ENCODE data around the gene EXOC3.

Gene EXOC3

GRCh38 chr5:455806-456205 lies 12.8 kb downstream of the EXOC3 start:
- Histone ChIP-seq H3K27me3 (ENCODE audit: low read depth, low read length) (no peaks in the 10 kb centered on the region), H3K9me3 (ENCODE audit: control insufficient read depth in 1 of 2, low read length in 2 of 2) (peaks cover 8% of the 10 kb centered on the region in 2 donors), H3K36me3 (ENCODE audit: control insufficient read depth in 1 of 2, insufficient read depth in 2 of 2, low read length in 2 of 2) (peaks cover 68 to 92% of the 10 kb centered on the region in 2 donors)

GRCh38 chr5:456351-457194 lies 13.6 kb downstream of the EXOC3 start:
- Histone ChIP-seq H3K36me3 (ENCODE audit: control insufficient read depth in 1 of 2, insufficient read depth in 2 of 2, low read length in 2 of 2) (peaks cover 61 to 86% of the 10 kb centered on the region in 2 donors), H3K27ac (ENCODE audit: low read length) (no peak overlapping the region), H3K4me3 (ENCODE audit: low read depth in 1 of 2, low read length in 2 of 2) (no peak overlapping the region), H3K27me3 (ENCODE audit: low read depth, low read length) (no peaks in the 10 kb centered on the region), H3K9me3 (ENCODE audit: control insufficient read depth in 1 of 2, low read length in 2 of 2) (peaks cover 5 to 6% of the 10 kb centered on the region in 2 donors), H3K4me1 (ENCODE audit: control insufficient read depth in 1 of 2, insufficient read depth in 2 of 2, low read length in 2 of 2) (no peaks in the 10 kb centered on the region)

More at GRCh38 chr5:455806-456205, 12.8 kb downstream of the EXOC3 start:
- Histone ChIP-seq H3K4me3 (ENCODE audit: low read depth in 1 of 2, low read length in 2 of 2) (no peak overlapping the region), H3K27ac (ENCODE audit: low read length) (no peak overlapping the region), H3K4me1 (ENCODE audit: control insufficient read depth in 1 of 2, insufficient read depth in 2 of 2, low read length in 2 of 2) (no peaks in the 10 kb centered on the region)

GRCh38 chr5:457195-457961 lies 14.4 kb downstream of the EXOC3 start:
- peaks cover 0 to 4% of the 10 kb centered on the region in 2 donors for H3K9me3 ChIP-seq (ENCODE audit: control insufficient read depth in 1 of 2, low read length in 2 of 2)
- no peaks in the 10 kb centered on the region for H3K27me3 ChIP-seq (ENCODE audit: low read depth, low read length)
- no peak overlapping the region for H3K4me3 ChIP-seq (ENCODE audit: low read depth in 1 of 2, low read length in 2 of 2)
- no peaks in the 10 kb centered on the region for H3K4me1 ChIP-seq (ENCODE audit: control insufficient read depth in 1 of 2, insufficient read depth in 2 of 2, low read length in 2 of 2)
- no peak overlapping the region for H3K27ac ChIP-seq (ENCODE audit: low read length)
- peaks cover 59 to 86% of the 10 kb centered on the region in 2 donors for H3K36me3 ChIP-seq (ENCODE audit: control insufficient read depth in 1 of 2, insufficient read depth in 2 of 2, low read length in 2 of 2)

GRCh38 chr5:458547-459353 lies 15.8 kb downstream of the EXOC3 start:
- Histone ChIP-seq H3K4me3 (ENCODE audit: low read depth in 1 of 2, low read length in 2 of 2) (no peak overlapping the region), H3K4me1 (ENCODE audit: control insufficient read depth in 1 of 2, insufficient read depth in 2 of 2, low read length in 2 of 2) (no peaks in the 10 kb centered on the region), H3K9me3 (ENCODE audit: control insufficient read depth in 1 of 2, low read length in 2 of 2) (no peaks in the 10 kb centered on the region), H3K36me3 (ENCODE audit: control insufficient read depth in 1 of 2, insufficient read depth in 2 of 2, low read length in 2 of 2) (peaks cover 57 to 80% of the 10 kb centered on the region in 2 donors), H3K27ac (ENCODE audit: low read length) (no peak overlapping the region), H3K27me3 (ENCODE audit: low read depth, low read length) (no peaks in the 10 kb centered on the region)

- Histone ChIP-seq H3K4me3 (ENCODE audit: low read depth in 1 of 2, low read length in 2 of 2) (no peak overlapping the region), H3K36me3 (ENCODE audit: control insufficient read depth in 1 of 2, insufficient read depth in 2 of 2, low read length in 2 of 2) (peaks cover 54 to 80% of the 10 kb centered on the region in 2 donors), H3K4me1 (ENCODE audit: control insufficient read depth in 1 of 2, insufficient read depth in 2 of 2, low read length in 2 of 2) (no peaks in the 10 kb centered on the region), H3K27ac (ENCODE audit: low read length) (no peak overlapping the region), H3K9me3 (ENCODE audit: control insufficient read depth in 1 of 2, low read length in 2 of 2) (no peaks in the 10 kb centered on the region), H3K27me3 (ENCODE audit: low read depth, low read length) (no peaks in the 10 kb centered on the region)
Observed at GRCh38 chr5:459562-460272, 16.7 kb downstream of the EXOC3 start.

GRCh38 chr5:460273-460625 lies 17.3 kb downstream of the EXOC3 start:
- no peak overlapping the region for H3K4me3 ChIP-seq (ENCODE audit: low read depth in 1 of 2, low read length in 2 of 2)
- H3K27me3 ChIP-seq (ENCODE audit: low read depth, low read length): no peaks in the 10 kb centered on the region
- H3K27ac ChIP-seq (ENCODE audit: low read length): no peak overlapping the region
- no peaks in the 10 kb centered on the region for H3K9me3 ChIP-seq (ENCODE audit: control insufficient read depth in 1 of 2, low read length in 2 of 2)
- H3K4me1 ChIP-seq (ENCODE audit: control insufficient read depth in 1 of 2, insufficient read depth in 2 of 2, low read length in 2 of 2): no peaks in the 10 kb centered on the region
- peaks cover 54 to 80% of the 10 kb centered on the region in 2 donors for H3K36me3 ChIP-seq (ENCODE audit: control insufficient read depth in 1 of 2, insufficient read depth in 2 of 2, low read length in 2 of 2)

GRCh38 chr5:462051-462481 lies 19.1 kb downstream of the EXOC3 start:
- H3K36me3 ChIP-seq (ENCODE audit: control insufficient read depth in 1 of 2, insufficient read depth in 2 of 2, low read length in 2 of 2): peaks cover 51 to 86% of the 10 kb centered on the region in 2 donors
- H3K9me3 ChIP-seq (ENCODE audit: control insufficient read depth in 1 of 2, low read length in 2 of 2): no peaks in the 10 kb centered on the region
- H3K27me3 ChIP-seq (ENCODE audit: low read depth, low read length): no peaks in the 10 kb centered on the region
- H3K4me3 ChIP-seq (ENCODE audit: low read depth in 1 of 2, low read length in 2 of 2): no peak overlapping the region
- H3K27ac ChIP-seq (ENCODE audit: low read length): no peak overlapping the region
- H3K4me1 ChIP-seq (ENCODE audit: control insufficient read depth in 1 of 2, insufficient read depth in 2 of 2, low read length in 2 of 2): no peaks in the 10 kb centered on the region

GRCh38 chr5:463301-463700 lies 20.3 kb downstream of the EXOC3 start:
- Histone ChIP-seq H3K4me1 (ENCODE audit: control insufficient read depth in 1 of 2, insufficient read depth in 2 of 2, low read length in 2 of 2) (no peaks in the 10 kb centered on the region), H3K36me3 (ENCODE audit: control insufficient read depth in 1 of 2, insufficient read depth in 2 of 2, low read length in 2 of 2) (peaks cover 38 to 75% of the 10 kb centered on the region in 2 donors), H3K27ac (ENCODE audit: low read length) (no peak overlapping the region), H3K9me3 (ENCODE audit: control insufficient read depth in 1 of 2, low read length in 2 of 2) (no peaks in the 10 kb centered on the region), H3K27me3 (ENCODE audit: low read depth, low read length) (no peaks in the 10 kb centered on the region), H3K4me3 (ENCODE audit: low read depth in 1 of 2, low read length in 2 of 2) (no peak overlapping the region)

- Histone ChIP-seq H3K4me3 (ENCODE audit: low read depth in 1 of 2, low read length in 2 of 2) (no peak overlapping the region), H3K36me3 (ENCODE audit: control insufficient read depth in 1 of 2, insufficient read depth in 2 of 2, low read length in 2 of 2) (peaks cover 32 to 69% of the 10 kb centered on the region in 2 donors), H3K4me1 (ENCODE audit: control insufficient read depth in 1 of 2, insufficient read depth in 2 of 2, low read length in 2 of 2) (no peaks in the 10 kb centered on the region), H3K27me3 (ENCODE audit: low read depth, low read length) (no peaks in the 10 kb centered on the region), H3K9me3 (ENCODE audit: control insufficient read depth in 1 of 2, low read length in 2 of 2) (no peaks in the 10 kb centered on the region), H3K27ac (ENCODE audit: low read length) (no peak overlapping the region)
Observed at GRCh38 chr5:463952-464351, 21.0 kb downstream of the EXOC3 start.

GRCh38 chr5:464446-464842 lies 21.5 kb downstream of the EXOC3 start:
- peaks cover 27 to 64% of the 10 kb centered on the region in 2 donors for H3K36me3 ChIP-seq (ENCODE audit: control insufficient read depth in 1 of 2, insufficient read depth in 2 of 2, low read length in 2 of 2)
- H3K27me3 ChIP-seq (ENCODE audit: low read depth, low read length): no peaks in the 10 kb centered on the region
- no peaks in the 10 kb centered on the region for H3K9me3 ChIP-seq (ENCODE audit: control insufficient read depth in 1 of 2, low read length in 2 of 2)
- H3K4me1 ChIP-seq (ENCODE audit: control insufficient read depth in 1 of 2, insufficient read depth in 2 of 2, low read length in 2 of 2): no peaks in the 10 kb centered on the region
- no peak overlapping the region for H3K27ac ChIP-seq (ENCODE audit: low read length)
- no peak overlapping the region for H3K4me3 ChIP-seq (ENCODE audit: low read depth in 1 of 2, low read length in 2 of 2)

Data from muscle layer of duodenum (tissue), 2 donors.